Esophagus muscularis mucosa (tissue), 4 donors: Measurements from ENCODE around the gene STAG2. TPM values are rescaled to one million over a fixed set of nuclear protein-coding genes. Genes with fewer than 3 reads are reported as not detected.
"Not testable (repeated sequence)": the region's sequence is repeated elsewhere in the genome, so short reads cannot be mapped to it uniquely, and the experiment has no call there.

Experiments used
- DNase-seq: peaks from one replicate; pipeline ENCODE4 v3.0.0-alpha.2; 2017; ENCODE audit errors: extremely low spot score
- H3K27ac ChIP-seq, 4 donors: fragments of 200-600 bp; sonication (generic); replicated peaks in 1 of 4; 1 replicate in 3 of 4; 2 replicates in 1 of 4; pipeline ENCODE4 v1.5.1; 2016 to 2019; ENCODE audit warnings: mild to moderate bottlenecking in 1 of 4
- H3K27me3 ChIP-seq, 4 donors: fragments of 200-600 bp; sonication (generic); one replicate each; pipeline versions ENCODE4 v1.5.1 to v1.6.0; 2016 to 2019
- H3K36me3 ChIP-seq, 4 donors: fragments of 200-600 bp; sonication (generic); one replicate each; pipeline ENCODE4 v1.5.1; 2016 to 2019
- H3K4me1 ChIP-seq, 4 donors: fragments of 200-600 bp; sonication (generic); one replicate each; pipeline ENCODE4 v1.5.1; 2016 to 2019
- H3K4me3 ChIP-seq, 4 donors: fragments of 200-600 bp; sonication (generic); 1 replicate in 2 of 4; 2 replicates in 2 of 4; pipeline ENCODE4 v1.5.1; 2016 to 2019; ENCODE audit warnings: mild to moderate bottlenecking in 4 of 4, moderate library complexity in 1 of 4
- H3K9me3 ChIP-seq, 4 donors: fragments of 200-600 bp; sonication (generic); 1 replicate in 3 of 4; 2 replicates in 1 of 4; pipeline ENCODE4 v1.5.1; 2016 to 2019
- EP300 ChIP-seq: sonication (generic); formaldehyde crosslinking; IDR thresholded peaks from one replicate; pipeline ENCODE4 v1.6.1; 2017; ENCODE audit warnings: antibody characterized with exemption
- POLR2A ChIP-seq: fragments of 450-650 bp; IDR thresholded peaks from one replicate; pipeline ENCODE4 v1.6.1; 2017; ENCODE audit warnings: antibody characterized with exemption, moderate library complexity, mild to moderate bottlenecking, low read depth
- POLR2AphosphoS5 ChIP-seq, 2 donors: sonication (generic); formaldehyde crosslinking; IDR thresholded peaks; one replicate each; pipeline ENCODE4 v1.6.1; 2017; ENCODE audit warnings: antibody characterized with exemption in 2 of 2
- WGBS: methylation state at CpG from one replicate; pipeline ENCODE4 v1.1.5; 2018; 5-methylcytosine and 5-hydroxymethylcytosine counted together
- intact Hi-C: fragments of 100-400 bp; cut with DNase I; formaldehyde crosslinking; loops from one replicate; pipeline ENCODE4 v1.15.1; 2023
- total RNA-seq, 4 donors: library from RNA; depleted of rRNA; stranded (reverse); fragments of >200 nt; gene quantifications; one replicate each; pipeline versions ENCODE4 v1.1.0 to v1.2.1, GENCODE V29; 2016
- TF ChIP-seq, protein P1 (sequence below), 3 experiments: fragments of 200-600 bp in 2 of 3; fragments of 450-650 bp in 1 of 3; sonication (generic) in 2 of 3; IDR thresholded peaks; one replicate each; pipeline ENCODE4 v1.5.1; 2017 to 2019; ENCODE audit warnings: antibody characterized with exemption in 3 of 3, mild to moderate bottlenecking in 2 of 3, moderate library complexity in 1 of 3

The STAG2 gene
- total RNA-seq, 4 donors from 2014 or later, result 60.6 to 94.3 (median 84.7) TPM

DNA sequence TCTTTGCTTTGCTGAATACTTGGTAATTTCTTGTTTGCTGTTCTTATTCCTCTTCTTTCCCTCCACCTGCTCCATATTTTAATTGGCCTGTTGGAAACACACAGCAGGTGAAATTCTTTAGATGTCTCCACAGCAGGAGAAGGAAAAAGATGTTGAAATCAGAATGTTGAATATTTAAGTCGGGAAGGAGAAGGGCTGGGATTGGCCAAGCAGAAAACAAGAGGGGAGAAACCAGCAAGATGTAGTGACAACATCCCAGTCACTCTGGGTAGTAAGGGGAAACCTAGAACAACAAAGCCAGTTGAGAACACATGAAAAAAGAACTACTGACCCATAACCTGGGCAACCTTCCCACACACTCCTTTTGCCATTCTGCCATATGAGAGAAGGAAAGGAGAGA, 37.3 kb upstream of the STAG2 start:
- no peak for DNase-seq
- Histone ChIP-seq H3K4me1 (no peaks in the 10 kb centered on the region), H3K9me3 (no peaks in the 10 kb centered on the region), H3K27ac (no peak overlapping the region), H3K36me3 (no peaks in the 10 kb centered on the region), H3K27me3 (no peaks in the 10 kb centered on the region), H3K4me3 (no peak overlapping the region)
- WGBS, result 42% methylated on average over 1 of the region's 1 CpG
- no peak for TF ChIP-seq EP300
- TF ChIP-seq, protein P1, sequence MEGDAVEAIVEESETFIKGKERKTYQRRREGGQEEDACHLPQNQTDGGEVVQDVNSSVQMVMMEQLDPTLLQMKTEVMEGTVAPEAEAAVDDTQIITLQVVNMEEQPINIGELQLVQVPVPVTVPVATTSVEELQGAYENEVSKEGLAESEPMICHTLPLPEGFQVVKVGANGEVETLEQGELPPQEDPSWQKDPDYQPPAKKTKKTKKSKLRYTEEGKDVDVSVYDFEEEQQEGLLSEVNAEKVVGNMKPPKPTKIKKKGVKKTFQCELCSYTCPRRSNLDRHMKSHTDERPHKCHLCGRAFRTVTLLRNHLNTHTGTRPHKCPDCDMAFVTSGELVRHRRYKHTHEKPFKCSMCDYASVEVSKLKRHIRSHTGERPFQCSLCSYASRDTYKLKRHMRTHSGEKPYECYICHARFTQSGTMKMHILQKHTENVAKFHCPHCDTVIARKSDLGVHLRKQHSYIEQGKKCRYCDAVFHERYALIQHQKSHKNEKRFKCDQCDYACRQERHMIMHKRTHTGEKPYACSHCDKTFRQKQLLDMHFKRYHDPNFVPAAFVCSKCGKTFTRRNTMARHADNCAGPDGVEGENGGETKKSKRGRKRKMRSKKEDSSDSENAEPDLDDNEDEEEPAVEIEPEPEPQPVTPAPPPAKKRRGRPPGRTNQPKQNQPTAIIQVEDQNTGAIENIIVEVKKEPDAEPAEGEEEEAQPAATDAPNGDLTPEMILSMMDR (IDR thresholded peaks at IDR 0.05), result no peak
- no peak for TF ChIP-seq POLR2AphosphoS5 (IDR thresholded peaks at IDR 0.05)
- TF ChIP-seq POLR2A, result no peak
- intact Hi-C loops, result no loop called here

DNA sequence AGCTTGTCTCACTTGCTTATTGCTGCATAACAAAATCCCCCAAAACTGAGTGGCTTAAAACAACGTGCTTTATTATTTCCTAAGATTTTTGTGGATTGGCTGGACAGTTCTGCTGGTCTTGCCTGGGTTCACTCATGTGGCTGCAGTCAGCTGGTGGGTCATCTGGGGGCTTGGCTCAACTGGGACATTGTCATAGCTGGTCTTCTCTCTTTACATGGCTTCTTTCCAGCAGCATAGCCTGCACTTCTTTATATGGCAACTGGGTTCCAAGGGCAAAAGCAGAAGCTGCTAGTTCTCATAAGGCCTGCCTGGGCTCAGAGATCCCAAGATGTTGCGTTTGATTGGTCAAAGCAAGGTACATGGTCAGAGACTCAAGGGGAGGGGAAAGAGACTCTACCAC, 33.7 kb upstream of the STAG2 start:
- intact Hi-C loops, result no loop called here
- Histone ChIP-seq H3K27ac (no peak overlapping the region), H3K36me3 (no peaks in the 10 kb centered on the region), H3K9me3 (peaks cover 0 to 4% (median 0%) of the 10 kb centered on the region in 4 donors), H3K4me1 (no peaks in the 10 kb centered on the region), H3K27me3 (no peaks in the 10 kb centered on the region), H3K4me3 (no peak overlapping the region)
- 63% methylated on average over 2 of the region's 2 CpGs for WGBS
- DNase-seq, result no peak
- no peak for TF ChIP-seq EP300
- TF ChIP-seq, protein P1 (IDR thresholded peaks at IDR 0.05), result no peak
- TF ChIP-seq POLR2A, result no peak
- no peak for TF ChIP-seq POLR2AphosphoS5 (IDR thresholded peaks at IDR 0.05)

DNA sequence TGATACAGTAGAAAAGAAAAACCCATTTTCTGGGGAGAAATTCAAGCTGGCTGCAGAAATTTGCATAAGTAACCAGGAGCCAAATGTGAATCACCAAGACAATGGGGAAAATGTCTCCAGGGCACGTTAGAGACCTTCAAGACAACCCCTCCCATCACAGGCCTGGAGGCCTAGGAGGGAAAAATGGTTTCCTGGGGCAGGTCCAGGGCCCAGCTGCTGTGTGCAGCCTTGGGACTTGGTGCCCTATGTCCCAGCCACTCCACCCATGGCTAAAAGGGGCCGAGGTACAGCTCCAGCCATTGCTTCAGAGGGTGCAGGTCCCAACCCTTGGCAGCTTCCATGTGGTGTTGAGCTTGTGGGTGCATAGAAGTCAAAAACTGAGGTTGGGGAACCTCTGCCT, 29.5 kb upstream of the STAG2 start:
- H3K27me3 ChIP-seq, H3K36me3 ChIP-seq, H3K4me3 ChIP-seq, H3K27ac ChIP-seq, DNase-seq, intact Hi-C loops, H3K9me3 ChIP-seq, H3K4me1 ChIP-seq: not testable (repeated sequence)
- 33% methylated on average over 2 of the region's 2 CpGs for WGBS

DNA sequence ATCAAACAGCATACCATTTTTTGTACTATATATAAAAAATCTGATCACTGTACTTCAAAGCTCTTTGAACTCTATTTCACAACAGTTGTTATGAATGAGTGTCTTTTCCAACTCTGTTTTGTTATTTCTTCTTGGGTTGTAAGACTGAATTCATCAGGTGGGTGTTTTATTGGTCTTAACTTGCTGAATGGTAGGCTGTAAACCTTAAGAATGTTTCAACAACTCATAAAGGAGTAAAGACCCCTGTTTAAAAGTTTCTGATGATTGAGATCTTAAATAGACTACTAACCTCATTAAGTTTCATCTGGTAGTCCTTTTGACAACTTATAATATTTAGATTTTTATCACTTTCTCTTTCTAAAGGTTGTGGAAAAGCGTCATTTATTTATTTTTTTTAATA, 18.4 kb upstream of the STAG2 start:
- TF ChIP-seq, protein P1 (IDR thresholded peaks at IDR 0.05), result no peak
- TF ChIP-seq POLR2AphosphoS5 (IDR thresholded peaks at IDR 0.05), result no peak
- no peak for TF ChIP-seq EP300
- TF ChIP-seq POLR2A, result no peak
- WGBS, result 66% methylated on average over 1 of the region's 1 CpG
- Histone ChIP-seq H3K27ac (no peak overlapping the region), H3K36me3 (no peaks in the 10 kb centered on the region), H3K27me3 (no peaks in the 10 kb centered on the region), H3K4me1 (no peaks in the 10 kb centered on the region), H3K4me3 (no peak overlapping the region), H3K9me3 (no peaks in the 10 kb centered on the region)
- no peak for DNase-seq
- intact Hi-C loops, result no loop called here

DNA sequence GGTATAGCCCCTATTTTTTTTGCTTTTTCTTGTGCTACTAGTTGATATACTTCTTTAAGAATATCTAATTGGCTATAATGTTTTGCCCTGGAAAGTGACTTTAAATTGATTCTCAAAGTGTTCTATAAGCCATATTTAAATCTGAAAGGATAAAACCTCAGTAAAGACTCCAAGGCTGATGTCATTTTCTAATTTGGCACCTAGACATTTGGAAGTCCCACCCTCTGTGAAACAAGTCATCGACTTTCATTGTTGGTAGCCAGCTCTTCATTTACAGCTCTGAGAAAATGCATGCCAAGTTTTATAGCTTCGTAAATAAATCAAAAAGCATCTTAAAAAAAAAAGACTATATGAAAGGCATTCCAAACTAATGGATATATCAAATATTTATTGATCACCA, 18.0 kb upstream of the STAG2 start:
- no peaks in the 10 kb centered on the region for H3K36me3 ChIP-seq
- 72% methylated on average over 2 of the region's 2 CpGs for WGBS
- H3K27ac ChIP-seq, result no peak overlapping the region
- intact Hi-C loops, result no loop called here
- DNase-seq, result no peak
- TF ChIP-seq POLR2AphosphoS5 (IDR thresholded peaks at IDR 0.05) (no peak), EP300 (no peak), POLR2A (no peak)
- TF ChIP-seq, protein P1 (IDR thresholded peaks at IDR 0.05), result no peak
- H3K4me3 ChIP-seq, result no peak overlapping the region
- H3K4me1 ChIP-seq, result no peaks in the 10 kb centered on the region
- no peaks in the 10 kb centered on the region for H3K9me3 ChIP-seq
- no peaks in the 10 kb centered on the region for H3K27me3 ChIP-seq
